NCI-H69 (cell line): ENCODE measurements around the gene KNCN.

Source experiments
- DNase-seq: peaks from one replicate; lab custom pipeline; 2025; lab: John Stamatoyannopoulos, UW

The KNCN gene

GRCh38 chr1:46551597-46552095 lies at the start of gene KNCN:
Gene KNCN (minus strand): TSS chr1:46551647. CDS start chr1:46551215, 432 bp downstream.
- no peak for DNase-seq

- DNase-seq, result no peak
Measured at GRCh38 chr1:46599059-46599970, 47.9 kb upstream of the KNCN start.

DNA sequence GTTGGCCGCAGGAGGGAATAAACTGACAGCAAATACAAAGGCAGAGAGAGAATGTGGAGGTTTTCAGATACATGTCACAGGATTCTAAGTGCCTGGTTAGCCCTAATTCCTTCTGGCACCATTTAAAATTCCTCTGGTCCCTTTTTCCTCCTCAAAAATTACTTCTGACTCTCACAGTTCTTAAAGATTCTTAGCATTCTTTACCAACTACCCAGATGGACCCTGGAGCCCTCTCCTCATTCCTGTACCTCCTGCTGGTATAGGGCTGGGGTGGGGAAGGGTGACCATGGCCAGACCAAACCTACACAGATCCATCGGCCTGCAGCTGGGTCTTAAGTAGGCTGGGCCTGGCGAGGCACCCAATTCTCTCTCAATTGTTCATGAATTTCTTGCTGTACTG lies 45.4 kb upstream of the KNCN start:
- no peak for DNase-seq

DNA sequence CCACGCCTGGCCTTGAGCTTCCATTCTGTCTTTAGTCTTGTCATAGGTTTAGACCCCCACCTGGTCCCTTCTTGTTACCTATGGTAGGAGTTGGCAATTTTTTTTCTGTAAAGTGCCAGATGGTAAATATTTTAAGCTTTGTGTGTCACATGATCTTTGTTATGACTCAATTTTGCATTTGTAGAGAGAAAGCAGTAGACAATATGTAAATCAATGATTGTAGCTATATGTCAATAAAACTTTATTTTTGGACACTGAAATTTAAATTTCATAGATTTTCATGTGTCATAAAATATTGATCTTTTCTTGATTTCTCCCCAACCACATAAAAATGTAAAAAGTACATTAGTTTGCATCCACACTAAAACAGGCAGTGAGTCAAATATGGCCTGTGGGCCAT lies 44.6 kb upstream of the KNCN start:
- no peak for DNase-seq

DNA sequence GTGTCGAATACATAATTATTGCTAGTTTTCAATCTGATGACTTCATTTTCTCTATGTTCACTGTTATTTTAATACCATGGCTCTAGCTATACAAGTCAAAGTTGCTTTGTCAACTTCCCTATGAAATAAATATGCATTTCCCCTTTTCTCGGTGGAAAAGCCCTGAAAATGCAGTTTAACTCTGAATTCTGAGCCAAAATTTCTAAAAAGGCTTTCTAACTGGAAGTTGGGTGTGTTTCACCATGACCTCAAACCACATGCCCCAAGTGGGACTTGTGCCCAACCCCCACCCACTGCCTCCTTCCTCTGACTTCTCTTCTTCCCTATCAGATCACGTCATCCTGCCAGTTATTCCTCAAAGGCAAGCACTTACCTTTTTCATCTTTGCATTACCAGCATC lies 43.7 kb upstream of the KNCN start:
- DNase-seq, result no peak

GRCh38 chr1:46594063-46594462 lies 42.6 kb upstream of the KNCN start:
- DNase-seq, result no peak

GRCh38 chr1:46592823-46593222 lies 41.4 kb upstream of the KNCN start:
- no peak for DNase-seq

GRCh38 chr1:46589529-46589928 lies 38.1 kb upstream of the KNCN start:
- DNase-seq, result no peak

DNA sequence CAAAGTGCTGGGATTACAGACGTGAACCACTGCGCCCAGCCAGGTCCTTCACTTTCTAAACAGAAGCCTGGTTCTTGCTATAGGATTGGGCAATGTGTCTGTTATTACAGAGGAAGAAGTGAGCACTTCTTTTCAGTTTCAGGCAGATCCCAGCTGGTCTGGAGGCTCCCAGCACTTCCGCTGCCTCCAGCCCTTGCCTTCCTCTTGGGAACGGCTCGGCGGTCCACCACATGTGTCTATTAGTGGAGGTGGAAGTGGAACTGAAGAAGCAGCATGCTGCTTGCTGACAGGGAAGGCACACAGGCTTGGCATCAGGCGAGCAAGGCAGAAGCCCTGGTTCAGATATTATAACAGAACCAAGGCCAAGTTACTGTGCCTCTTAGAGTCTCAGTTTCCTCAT lies 35.6 kb upstream of the KNCN start:
- DNase-seq, result no peak

GRCh38 chr1:46585312-46585938 lies 34.0 kb upstream of the KNCN start:
- no peak for DNase-seq

DNA sequence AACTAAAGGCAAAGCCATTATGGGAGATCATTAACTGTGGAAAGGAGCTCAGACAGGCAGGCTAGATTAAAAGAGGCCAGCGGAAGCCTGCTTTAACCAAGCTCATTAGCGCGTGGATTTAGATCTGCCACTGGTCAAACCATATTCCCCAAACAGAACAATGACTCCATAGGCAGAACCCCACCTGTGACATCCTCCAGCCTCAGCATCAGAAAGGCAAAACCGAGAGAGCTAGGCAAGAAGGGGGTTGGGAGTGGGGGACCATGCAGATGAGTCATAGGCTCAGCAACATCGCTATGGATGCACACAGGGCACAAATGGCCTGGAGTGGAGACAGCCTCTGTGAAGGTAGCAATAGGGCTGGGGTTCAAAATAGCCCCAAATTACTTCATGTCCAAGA lies 32.0 kb upstream of the KNCN start:
- DNase-seq, result no peak

- DNase-seq, result no peak
Measured at GRCh38 chr1:46582972-46583371, 31.5 kb upstream of the KNCN start.

DNA sequence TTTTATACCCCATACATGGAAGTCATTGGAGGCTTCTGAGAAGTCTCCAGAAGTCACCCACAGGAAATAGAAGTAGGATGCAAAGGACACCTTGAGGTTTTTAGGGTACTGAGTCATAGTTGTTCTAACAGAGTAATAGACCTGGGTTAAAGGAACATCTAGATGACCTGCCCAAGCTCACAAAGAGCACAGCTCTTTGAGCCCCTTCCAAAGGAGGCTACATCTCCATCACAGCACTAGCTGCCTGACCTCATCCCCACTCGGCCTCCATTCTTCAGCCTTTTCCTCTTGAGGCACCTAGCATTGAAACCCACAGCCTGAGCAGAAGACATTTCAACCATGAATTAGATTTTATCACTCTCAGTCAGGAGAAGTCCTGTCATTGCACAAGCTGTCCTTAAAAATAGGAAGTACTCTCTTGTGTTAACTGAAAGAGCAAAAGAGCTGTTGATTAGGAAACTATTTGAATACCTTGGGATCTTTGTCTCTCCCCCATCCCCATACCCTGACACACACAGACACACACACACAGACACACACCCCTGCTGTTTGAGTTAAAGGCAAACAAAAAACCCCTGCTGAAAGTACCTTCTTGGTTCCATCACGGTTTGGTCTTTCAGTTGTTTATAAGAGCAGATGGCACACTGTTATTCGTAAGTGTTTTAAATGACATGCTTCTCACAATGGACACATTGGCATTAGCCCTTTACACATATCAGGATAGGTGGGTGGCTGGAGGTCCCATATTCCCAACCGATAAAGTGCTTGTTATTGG lies 30.4 kb upstream of the KNCN start:
- peak; percentile 60 for DNase-seq

GRCh38 chr1:46580140-46580903 lies 28.9 kb upstream of the KNCN start:
- DNase-seq, result no peak

DNA sequence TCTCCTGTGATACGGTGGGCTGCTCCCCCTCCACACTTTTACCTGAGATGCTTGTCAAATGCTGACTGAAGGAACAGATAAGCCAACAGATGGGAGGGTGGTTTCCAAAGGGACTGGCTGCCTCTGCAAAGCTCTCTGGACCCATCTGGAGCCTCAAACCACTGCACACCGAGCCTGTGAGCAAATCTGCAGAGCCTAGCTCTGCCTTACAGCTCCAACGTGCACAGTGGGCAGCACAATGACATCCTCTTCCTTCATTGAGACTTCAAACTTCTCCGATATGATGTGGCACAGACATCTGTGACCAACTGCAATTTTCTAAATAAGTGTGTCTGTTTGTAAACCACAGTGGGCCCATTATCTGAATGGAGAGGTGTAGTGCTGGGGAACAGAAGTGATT lies 26.2 kb upstream of the KNCN start:
- DNase-seq, result peak; percentile 50

DNA sequence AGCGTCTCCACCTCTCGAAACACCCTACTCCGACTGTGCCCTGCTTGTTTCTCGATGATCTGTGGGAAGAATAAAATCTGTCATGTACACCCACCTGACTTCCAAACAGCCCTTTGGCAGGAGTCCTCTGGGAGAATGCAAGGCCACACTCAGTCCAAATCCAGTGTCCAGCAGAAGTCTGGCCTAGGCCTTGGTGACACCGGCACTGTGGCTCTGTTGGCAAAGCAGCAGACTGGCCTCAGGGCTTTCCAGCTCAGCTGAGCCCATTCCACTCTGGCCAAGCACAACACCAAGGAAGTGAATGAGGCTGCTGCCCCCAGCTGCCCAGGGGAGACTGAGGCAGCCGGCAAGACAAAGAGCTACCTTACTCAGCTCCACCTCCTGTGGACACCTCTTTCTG lies 25.1 kb upstream of the KNCN start:
- no peak for DNase-seq

DNA sequence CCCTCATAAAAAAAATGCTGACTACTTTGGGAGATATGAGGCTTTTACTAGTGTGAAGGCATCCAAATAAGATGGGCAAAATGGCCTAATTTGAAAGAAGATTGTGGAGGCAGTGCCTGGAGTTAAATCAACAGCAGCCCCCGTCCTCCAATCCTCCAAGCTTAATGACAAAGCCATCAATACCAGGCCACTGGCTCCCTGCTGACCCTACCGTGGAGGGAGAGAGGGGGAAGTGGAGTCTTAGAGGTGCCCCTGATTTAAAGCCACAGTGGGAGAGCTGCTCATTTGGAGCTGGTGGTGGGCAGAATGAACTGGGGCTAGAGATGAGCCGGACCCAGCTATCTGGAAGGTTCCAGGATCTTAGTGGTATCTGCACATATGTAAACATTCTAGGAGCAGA lies 24.3 kb upstream of the KNCN start:
- DNase-seq, result peak; percentile 64

DNA sequence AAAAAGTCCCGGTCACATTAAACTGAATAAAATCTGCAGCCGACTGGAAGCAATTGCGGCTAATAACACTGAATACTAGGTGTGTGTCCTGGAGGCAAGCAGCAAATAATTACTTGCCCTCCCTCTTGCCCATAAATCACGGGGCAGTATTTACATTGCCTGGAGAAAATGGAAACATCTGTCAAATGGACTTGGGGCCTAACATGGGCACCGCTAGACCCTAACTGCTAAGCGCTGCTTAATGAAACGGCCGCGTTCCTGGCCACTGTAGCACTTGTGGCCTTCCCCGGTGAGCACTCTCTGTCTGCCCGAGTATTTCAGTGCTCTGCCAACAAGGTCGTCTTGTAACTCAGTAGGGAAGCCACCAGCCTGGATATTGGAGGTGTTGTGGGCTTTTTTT lies 23.9 kb upstream of the KNCN start:
- DNase-seq, result peak; percentile 97

DNA sequence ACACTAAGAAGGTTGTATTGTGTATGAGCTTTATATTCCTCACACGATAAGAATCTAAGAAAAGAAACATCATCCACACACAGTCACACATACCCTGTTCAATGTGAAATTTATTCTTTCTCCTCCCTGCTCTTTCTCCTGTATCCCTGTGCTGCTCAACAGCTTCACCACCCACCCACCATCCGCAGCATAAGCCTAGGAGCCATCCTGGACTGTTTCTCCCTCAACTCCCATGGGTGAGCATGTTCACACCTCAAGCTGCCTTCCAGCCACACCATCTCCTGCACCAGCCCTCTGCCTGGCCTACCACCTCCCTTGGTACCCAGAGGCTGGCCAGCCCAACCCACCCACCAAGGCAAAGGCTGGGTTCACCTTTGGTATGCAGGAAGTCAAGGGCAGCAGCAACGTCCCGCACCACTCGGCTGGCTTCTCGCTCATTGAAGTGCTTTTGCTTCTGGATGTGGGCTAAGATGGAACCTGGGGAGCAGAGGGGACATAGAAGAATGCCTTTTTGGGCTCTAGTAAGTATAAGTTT lies 20.3 kb upstream of the KNCN start:
- no peak for DNase-seq

GRCh38 chr1:46569884-46570725 lies 18.7 kb upstream of the KNCN start:
- no peak for DNase-seq

DNA sequence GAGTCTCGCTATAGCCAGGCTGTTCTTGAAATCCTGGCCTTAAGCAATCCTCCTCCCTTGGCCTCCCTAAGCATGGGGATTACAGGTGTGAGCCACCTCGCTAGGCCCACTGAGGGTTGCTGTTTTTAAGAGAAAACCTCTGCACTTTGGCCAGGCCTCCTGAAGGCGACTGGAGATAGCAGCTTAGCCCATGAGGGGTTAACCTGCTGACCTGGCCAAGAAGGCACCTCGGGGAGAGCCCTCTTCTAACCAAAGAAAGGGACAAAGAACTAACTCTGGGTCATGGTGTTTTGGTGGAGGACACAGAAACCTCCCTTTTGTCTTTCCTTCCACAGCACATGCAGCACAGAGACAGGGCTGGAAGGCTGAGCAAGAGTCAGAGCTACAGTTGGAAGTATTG lies 17.7 kb upstream of the KNCN start:
- DNase-seq, result no peak
